HepG2 (cell line): ENCODE measurements around the gene ZSWIM7. TPM values are rescaled to one million over a fixed set of nuclear protein-coding genes. Genes with fewer than 3 reads are reported as not detected.

Experiments used
- AGO2 ChIP-seq: fragments of 200-400 bp; formaldehyde crosslinking; optimal IDR thresholded peaks from 2 replicates; pipeline ENCODE3; 2017; ENCODE audit warnings: mild to moderate bottlenecking, low read depth, low read length, moderate library complexity
- BCL6 ChIP-seq: IDR thresholded peaks from 2 replicates; pipeline ENCODE4 v1.6.1; 2016; ENCODE audit warnings: missing genetic modification reagents, missing compliant biosample characterization
- BCLAF1 ChIP-seq: fragments of 450-650 bp; IDR thresholded peaks from 2 replicates; pipeline ENCODE4 v1.6.1; 2017; ENCODE audit warnings: mild to moderate bottlenecking
- CHD4 ChIP-seq: fragments of 200-600 bp; sonication (generic); IDR thresholded peaks from 2 replicates; pipeline ENCODE4 v1.7.0; 2017; ENCODE audit warnings: mild to moderate bottlenecking, low read length, borderline replicate concordance
- EHMT2 ChIP-seq: fragments of 200-600 bp; sonication (generic); IDR thresholded peaks from 2 replicates; pipeline ENCODE4 v1.7.0; 2017; ENCODE audit warnings: antibody characterized with exemption, low read depth, low read length, borderline replicate concordance
- GFI1 ChIP-seq: sonication (generic); formaldehyde crosslinking; IDR thresholded peaks from 2 replicates; pipeline ENCODE4 v1.5.0; 2020; ENCODE audit warnings: missing genetic modification reagents, mild to moderate bottlenecking, borderline replicate concordance
- HMG20B ChIP-seq: conservative IDR thresholded peaks from 2 replicates; pipeline ENCODE4 v1.6.1; 2016; ENCODE audit warnings: missing genetic modification reagents, missing compliant biosample characterization
- NFATC3 ChIP-seq: sonication (generic); formaldehyde crosslinking; IDR thresholded peaks from 2 replicates; pipeline ENCODE4 v1.5.1; 2020; ENCODE audit warnings: mild to moderate bottlenecking, missing genetic modification reagents
- SIX4 ChIP-seq: sonication (generic); formaldehyde crosslinking; IDR thresholded peaks from 2 replicates; pipeline ENCODE4 v1.4.0; 2020; ENCODE audit warnings: missing genetic modification reagents
- TFDP1 ChIP-seq: IDR thresholded peaks from 2 replicates; pipeline ENCODE4 v1.6.1; 2016; ENCODE audit warnings: missing compliant biosample characterization, missing genetic modification reagents, borderline replicate concordance
- TP53 ChIP-seq: sonication (generic); formaldehyde crosslinking; conservative IDR thresholded peaks from 2 replicates; pipeline ENCODE4 v1.4.0; 2020; ENCODE audit warnings: missing genetic modification reagents
- YEATS2 ChIP-seq: sonication (generic); formaldehyde crosslinking; IDR thresholded peaks from 2 replicates; pipeline ENCODE4 v1.4.0; 2020; ENCODE audit warnings: missing genetic modification reagents, borderline replicate concordance
- ZNF274 ChIP-seq: sonication (generic); formaldehyde crosslinking; IDR thresholded peaks from 2 replicates; pipeline ENCODE4 v1.5.1; 2020; ENCODE audit warnings: mild to moderate bottlenecking, missing genetic modification reagents
- ZNF3 ChIP-seq: IDR thresholded peaks from 2 replicates; pipeline ENCODE4 v1.7.0; 2017; ENCODE audit warnings: inconsistent platforms
- ZNF362 ChIP-seq: sonication (generic); formaldehyde crosslinking; IDR thresholded peaks from 2 replicates; pipeline ENCODE4 v1.4.0; 2020; ENCODE audit warnings: missing genetic modification reagents, mild to moderate bottlenecking, borderline replicate concordance
- ZNF558 ChIP-seq: sonication (generic); formaldehyde crosslinking; IDR thresholded peaks from 2 replicates; pipeline ENCODE4 v1.9.0; 2022; ENCODE audit warnings: mild to moderate bottlenecking, missing genetic modification reagents, borderline replicate concordance
- ZNF724P ChIP-seq: sonication (generic); formaldehyde crosslinking; IDR thresholded peaks from 2 replicates; pipeline ENCODE4 v1.8.0; 2022; ENCODE audit warnings: missing genetic modification reagents, borderline replicate concordance
- ZNF766 ChIP-seq: sonication (generic); formaldehyde crosslinking; IDR thresholded peaks from 2 replicates; pipeline ENCODE4 v1.5.0; 2020; ENCODE audit warnings: missing genetic modification reagents, borderline replicate concordance
- ZNF782 ChIP-seq: sonication (generic); formaldehyde crosslinking; IDR thresholded peaks from 2 replicates; pipeline ENCODE4 v1.4.0; 2020; ENCODE audit warnings: missing genetic modification reagents, mild to moderate bottlenecking, borderline replicate concordance
- polyA plus RNA-seq, 8 experiments: library from polyadenylated mRNA; depleted of rRNA in 3 of 8; stranded (reverse) in 7 of 8; unstranded in 1 of 8; fragments of >200 nt; fragmentation: Illumina TruSeq in 4 of 8; extraction: Trizol in 4 of 8; gene quantifications; 2 replicates each; pipeline versions ENCODE4 v1.2.1 to v1.2.3, GENCODE V29; 2011 to 2016; ENCODE audit warnings: low read depth in 4 of 8, missing spikeins in 1 of 8, mixed read lengths in 1 of 8; ENCODE audit not compliant: insufficient read depth in 1 of 8
- total RNA-seq, 5 experiments: library from RNA; depleted of rRNA; stranded (reverse); fragments of >200 nt; fragmentation: Illumina TruSeq; extraction: Trizol; gene quantifications; 2 replicates each; pipeline ENCODE4 v1.2.3, GENCODE V29; 2016; ENCODE audit warnings: low read depth in 1 of 5
- TF ChIP-seq, protein P1 (sequence below): sonication (generic); formaldehyde crosslinking; IDR thresholded peaks from 2 replicates; pipeline ENCODE4 v1.8.1; 2023; ENCODE audit warnings: mild to moderate bottlenecking, missing genetic modification reagents
- TF ChIP-seq, protein P2 (sequence below): sonication (generic); formaldehyde crosslinking; IDR thresholded peaks from 2 replicates; pipeline ENCODE4 v1.8.0; 2022; ENCODE audit warnings: missing genetic modification reagents, mild to moderate bottlenecking, moderate library complexity, borderline replicate concordance

The ZSWIM7 gene
- total and polyA plus RNA-seq, 2 of the 13 experiments (the other 11 are each of a cell fraction or from before 2014, with no cell fraction given), result 13.1 to 28.1 TPM

DNA sequence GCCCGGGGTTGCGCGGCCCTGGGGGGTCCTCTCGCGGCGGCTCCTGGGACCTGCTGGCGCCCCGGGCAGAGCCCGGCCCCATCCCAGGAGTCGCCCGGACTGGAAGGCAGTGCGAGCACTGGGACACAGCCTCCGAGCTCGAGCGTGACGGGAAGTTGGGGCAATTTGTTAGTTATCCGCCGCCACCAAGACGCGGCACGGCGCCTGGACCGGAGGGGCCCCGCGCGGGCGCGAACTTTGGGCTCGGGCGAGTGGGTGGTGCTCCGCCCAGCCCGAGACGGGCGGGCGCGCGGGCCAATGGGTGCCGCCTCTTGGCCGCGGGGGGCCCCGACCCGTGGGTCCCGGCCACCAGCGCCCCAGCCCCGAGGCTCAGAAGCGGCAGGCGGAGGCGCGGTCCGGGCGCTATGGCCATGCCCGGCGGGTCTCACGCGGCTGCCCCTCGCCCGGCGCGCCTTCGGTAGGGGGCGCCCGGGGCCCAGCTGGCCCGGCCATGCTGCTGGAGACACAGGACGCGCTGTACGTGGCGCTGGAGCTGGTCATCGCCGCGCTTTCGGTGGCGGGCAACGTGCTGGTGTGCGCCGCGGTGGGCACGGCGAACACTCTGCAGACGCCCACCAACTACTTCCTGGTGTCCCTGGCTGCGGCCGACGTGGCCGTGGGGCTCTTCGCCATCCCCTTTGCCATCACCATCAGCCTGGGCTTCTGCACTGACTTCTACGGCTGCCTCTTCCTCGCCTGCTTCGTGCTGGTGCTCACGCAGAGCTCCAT, 54.6 kb downstream of the ZSWIM7 start, which contains the start of gene ADORA2B (continued):
- TF ChIP-seq AGO2 (no peak), ZNF558 (CRISPR knock-in tag) (0 out of 2 replicates have a peak, but pooled peaks have one; percentile 25), ZNF724P (CRISPR knock-in tag) (peak; percentile 28; the same call in 1 of the 2 replicates), GFI1 (no peak; the same call in 1 of the 2 replicates), CHD4 (no peak), TP53 (no peak), ZNF362 (CRISPR knock-in tag) (no peak), YEATS2 (no peak), BCL6 (CRISPR knock-in tag) (peak; percentile 13; the same call in 1 of the 2 replicates), TFDP1 (CRISPR knock-in tag) (peak; percentile 89; the same call in 1 of the 2 replicates), ZNF782 (peak; percentile 82; the same call in 1 of the 2 replicates), ZNF3 (CRISPR knock-in tag) (no peak), BCLAF1 (no peak), EHMT2 (no peak), NFATC3 (CRISPR knock-in tag) (no peak), ZNF766 (CRISPR knock-in tag) (peak; percentile 59; the same call in 1 of the 2 replicates), ZNF274 (CRISPR knock-in tag) (peak; percentile 22; the same call in 1 of the 2 replicates), HMG20B (CRISPR knock-in tag) (no peak), SIX4 (CRISPR knock-in tag) (no peak)
- TF ChIP-seq, protein P1, sequence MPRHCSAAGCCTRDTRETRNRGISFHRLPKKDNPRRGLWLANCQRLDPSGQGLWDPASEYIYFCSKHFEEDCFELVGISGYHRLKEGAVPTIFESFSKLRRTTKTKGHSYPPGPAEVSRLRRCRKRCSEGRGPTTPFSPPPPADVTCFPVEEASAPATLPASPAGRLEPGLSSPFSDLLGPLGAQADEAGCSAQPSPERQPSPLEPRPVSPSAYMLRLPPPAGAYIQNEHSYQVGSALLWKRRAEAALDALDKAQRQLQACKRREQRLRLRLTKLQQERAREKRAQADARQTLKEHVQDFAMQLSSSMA (CRISPR knock-in tag), result peak; percentile 71; the same call in 1 of the 2 replicates
- TF ChIP-seq, protein P2, sequence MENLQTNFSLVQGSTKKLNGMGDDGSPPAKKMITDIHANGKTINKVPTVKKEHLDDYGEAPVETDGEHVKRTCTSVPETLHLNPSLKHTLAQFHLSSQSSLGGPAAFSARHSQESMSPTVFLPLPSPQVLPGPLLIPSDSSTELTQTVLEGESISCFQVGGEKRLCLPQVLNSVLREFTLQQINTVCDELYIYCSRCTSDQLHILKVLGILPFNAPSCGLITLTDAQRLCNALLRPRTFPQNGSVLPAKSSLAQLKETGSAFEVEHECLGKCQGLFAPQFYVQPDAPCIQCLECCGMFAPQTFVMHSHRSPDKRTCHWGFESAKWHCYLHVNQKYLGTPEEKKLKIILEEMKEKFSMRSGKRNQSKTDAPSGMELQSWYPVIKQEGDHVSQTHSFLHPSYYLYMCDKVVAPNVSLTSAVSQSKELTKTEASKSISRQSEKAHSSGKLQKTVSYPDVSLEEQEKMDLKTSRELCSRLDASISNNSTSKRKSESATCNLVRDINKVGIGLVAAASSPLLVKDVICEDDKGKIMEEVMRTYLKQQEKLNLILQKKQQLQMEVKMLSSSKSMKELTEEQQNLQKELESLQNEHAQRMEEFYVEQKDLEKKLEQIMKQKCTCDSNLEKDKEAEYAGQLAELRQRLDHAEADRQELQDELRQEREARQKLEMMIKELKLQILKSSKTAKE (CRISPR knock-in tag), result no peak
